GM12878 (cell line): ENCODE data around the gene ANAPC5. TPM values are rescaled to one million over a fixed set of nuclear protein-coding genes. Genes with fewer than 3 reads are reported as not detected.

Experiments
- BACH1 ChIP-seq: fragments of 450-650 bp; IDR thresholded peaks from 2 replicates; pipeline ENCODE4 v1.6.1; 2017; ENCODE audit warnings: mild to moderate bottlenecking, borderline replicate concordance
- BCL11A ChIP-seq: IDR thresholded peaks from 2 replicates; pipeline ENCODE4 v1.6.1; 2011; ENCODE audit warnings: low read depth, low read length
- CEBPB ChIP-seq, 2 experiments: fragments of 150-350 bp in 1 of 2; IDR thresholded peaks; 2 replicates each; pipeline ENCODE4 v1.6.1; 2012 to 2014; ENCODE audit warnings: low read depth in 2 of 2, low read length in 2 of 2, borderline replicate concordance in 1 of 2, inconsistent platforms in 1 of 2
- DPF2 ChIP-seq: fragments of 450-650 bp; IDR thresholded peaks from 2 replicates; pipeline ENCODE4 v1.6.1; 2017; ENCODE audit warnings: mild to moderate bottlenecking
- E4F1 ChIP-seq: fragments of 450-650 bp; IDR thresholded peaks from 2 replicates; pipeline ENCODE4 v1.6.1; 2018; ENCODE audit warnings: borderline replicate concordance, mild to moderate bottlenecking; ENCODE audit not compliant: partially characterized antibody
- EGR1 ChIP-seq, 2 experiments: IDR thresholded peaks; 1 replicate in 1 of 2; 2 replicates in 1 of 2; pipeline ENCODE4 v1.6.1; 2011 to 2012; ENCODE audit warnings: low read depth in 2 of 2, low read length in 2 of 2, borderline replicate concordance in 1 of 2, mild to moderate bottlenecking in 1 of 2, moderate library complexity in 1 of 2
- ELK1 ChIP-seq: IDR thresholded peaks from 2 replicates; pipeline ENCODE4 v1.6.1; 2012; ENCODE audit warnings: low read depth, low read length, improper control_type of control experiment
- ESRRA ChIP-seq: IDR thresholded peaks from 2 replicates; pipeline ENCODE4 v1.6.1; 2012; ENCODE audit warnings: mild to moderate bottlenecking, low read length, improper control_type of control experiment
- HSF1 ChIP-seq: fragments of 150-350 bp; IDR thresholded peaks from 2 replicates; pipeline ENCODE4 v1.6.1; 2014; ENCODE audit warnings: mild to moderate bottlenecking, low read depth, low read length
- IKZF2 ChIP-seq, 2 experiments: fragments of 450-650 bp; IDR thresholded peaks; 2 replicates each; pipeline ENCODE4 v1.6.1; 2017; ENCODE audit warnings: mild to moderate bottlenecking in 2 of 2, moderate library complexity in 2 of 2
- JUND ChIP-seq: IDR thresholded peaks from 2 replicates; pipeline ENCODE4 v1.6.1; 2012; ENCODE audit warnings: low read depth, mild to moderate bottlenecking, low read length, improper control_type of control experiment, moderate library complexity
- MTA3 ChIP-seq: IDR thresholded peaks from 2 replicates; pipeline ENCODE4 v1.6.1; 2012; ENCODE audit warnings: low read length, inconsistent platforms, borderline replicate concordance
- MYB ChIP-seq: fragments of 150-350 bp; IDR thresholded peaks from 2 replicates; pipeline ENCODE4 v1.6.1; 2014; ENCODE audit warnings: mild to moderate bottlenecking, low read depth, low read length, borderline replicate concordance
- NFYA ChIP-seq: IDR thresholded peaks from 2 replicates; pipeline ENCODE4 v1.6.1; 2011; ENCODE audit warnings: low read depth, mild to moderate bottlenecking, low read length, improper control_type of control experiment, borderline replicate concordance
- PAX5 ChIP-seq: IDR thresholded peaks from 2 replicates; pipeline ENCODE4 v1.6.1; 2011; ENCODE audit warnings: low read depth, low read length, borderline replicate concordance
- PML ChIP-seq: IDR thresholded peaks from 2 replicates; pipeline ENCODE4 v1.6.1; 2012; ENCODE audit warnings: low read length, inconsistent platforms
- RFX5 ChIP-seq: IDR thresholded peaks from 2 replicates; pipeline ENCODE4 v1.6.1; 2011; ENCODE audit warnings: low read depth, low read length, improper control_type of control experiment
- SIN3A ChIP-seq: IDR thresholded peaks from 2 replicates; pipeline ENCODE4 v1.6.1; 2012; ENCODE audit warnings: low read depth, low read length, improper control_type of control experiment
- SREBF2 ChIP-seq: IDR thresholded peaks from 2 replicates; pipeline ENCODE4 v1.6.1; 2012; ENCODE audit warnings: mild to moderate bottlenecking, low read length
- TAF1 ChIP-seq: IDR thresholded peaks from 2 replicates; pipeline ENCODE4 v1.6.1; 2011; ENCODE audit warnings: mild to moderate bottlenecking, low read depth, low read length, borderline replicate concordance
- TARDBP ChIP-seq: IDR thresholded peaks from 2 replicates; pipeline ENCODE4 v1.6.1; 2016; ENCODE audit warnings: borderline replicate concordance
- TCF12 ChIP-seq: IDR thresholded peaks from 2 replicates; pipeline ENCODE4 v1.6.1; 2011; ENCODE audit warnings: low read depth, mild to moderate bottlenecking, low read length
- USF1 ChIP-seq: IDR thresholded peaks from 2 replicates; pipeline ENCODE4 v1.6.1; 2011; ENCODE audit warnings: borderline replicate concordance, low read depth, mild to moderate bottlenecking, moderate library complexity, mixed read lengths, low read length; ENCODE audit not compliant: insufficient read depth; ENCODE audit errors: extremely low read length
- ZNF384 ChIP-seq: IDR thresholded peaks from 2 replicates; pipeline ENCODE4 v1.6.1; 2012; ENCODE audit warnings: low read depth, mild to moderate bottlenecking, low read length, improper control_type of control experiment, borderline replicate concordance
- ZZZ3 ChIP-seq: IDR thresholded peaks from 2 replicates; pipeline ENCODE4 v1.6.1; 2011; ENCODE audit warnings: low read depth; ENCODE audit not compliant: control insufficient read depth, insufficient read length
- polyA plus RNA-seq, 11 experiments: library from polyadenylated mRNA; depleted of rRNA in 4 of 11; unstranded in 6 of 11; stranded (reverse) in 5 of 11; fragments of >200 nt; fragmentation: Nextera tagmentation in 4 of 11; fragmentation: Illumina TruSeq in 1 of 11; extraction: Ambion mirVana in 4 of 11; extraction: Trizol in 1 of 11; gene quantifications; 1 replicate in 1 of 11; 2 replicates in 10 of 11; pipeline versions ENCODE4 v1.2.1 to v1.2.3, GENCODE V29; 2011 to 2016; ENCODE audit warnings: inconsistent platforms in 2 of 11, missing spikeins in 2 of 11, low read depth in 1 of 11
- total RNA-seq, 4 experiments: library from RNA; depleted of rRNA in 3 of 4; stranded (reverse); fragments of >200 nt in 3 of 4; fragmentation: Illumina TruSeq in 1 of 4; extraction: Trizol in 1 of 4; gene quantifications; 2 replicates each; pipeline versions ENCODE4 v1.2.1 to v1.2.3, GENCODE V29; 2013 to 2021

The ANAPC5 gene
- total and polyA plus RNA-seq, 10 of the 15 experiments (the other 5 are each of a cell fraction or from before 2014, with no cell fraction given): 102 to 227 (median 166) TPM

- TF ChIP-seq PML (peak; percentile 43), JUND (no peak), ESRRA (no peak), NFYA (no peak), BCL11A (peak; percentile 32; the same call in 1 of the 2 replicates), DPF2 (no peak), HSF1 (no peak), TCF12 (no peak), PAX5 (no peak), TAF1 (peak; percentile 51), SREBF2 (no peak), MTA3 (peak; percentile 92; the same call in 1 of the 2 replicates), MYB (no peak), ZNF384 (no peak), TARDBP (no peak), CEBPB (IDR thresholded peaks at IDR 0.05; ENCODE audit: borderline replicate concordance in 1 of 2, low read depth in 2 of 2, low read length in 2 of 2) (no peak), IKZF2 (IDR thresholded peaks at IDR 0.05) (peak in 1 of 2 experiments; percentile 7; a peak in 1 of 4 replicates), EGR1 (IDR thresholded peaks at IDR 0.05; ENCODE audit: borderline replicate concordance in 1 of 2, low read depth in 2 of 2, low read length in 2 of 2) (no peak), ZZZ3 (no peak), RFX5 (no peak), USF1 (no peak), ELK1 (no peak), BACH1 (no peak), SIN3A (no peak), E4F1 (no peak)
Observed at GRCh38 chr12:121400332-121401139, 48.3 kb upstream of the ANAPC5 start (continued).
